GM12892 (cell line): Measurements from ENCODE around the gene PSMC5.
"Not testable (repeated sequence)": the region's sequence is repeated elsewhere in the genome, so short reads cannot be mapped to it uniquely, and the experiment has no call there.

ENCODE experiments used
- POLR2AphosphoS5 ChIP-seq: IDR thresholded peaks from 2 replicates; pipeline ENCODE4 v1.6.1; 2011; ENCODE audit warnings: low read depth, low read length, control low read depth
- TAF1 ChIP-seq: IDR thresholded peaks from 2 replicates; pipeline ENCODE4 v1.6.1; 2011; ENCODE audit warnings: low read depth, mild to moderate bottlenecking, control low read depth, low read length, borderline replicate concordance

DNA sequence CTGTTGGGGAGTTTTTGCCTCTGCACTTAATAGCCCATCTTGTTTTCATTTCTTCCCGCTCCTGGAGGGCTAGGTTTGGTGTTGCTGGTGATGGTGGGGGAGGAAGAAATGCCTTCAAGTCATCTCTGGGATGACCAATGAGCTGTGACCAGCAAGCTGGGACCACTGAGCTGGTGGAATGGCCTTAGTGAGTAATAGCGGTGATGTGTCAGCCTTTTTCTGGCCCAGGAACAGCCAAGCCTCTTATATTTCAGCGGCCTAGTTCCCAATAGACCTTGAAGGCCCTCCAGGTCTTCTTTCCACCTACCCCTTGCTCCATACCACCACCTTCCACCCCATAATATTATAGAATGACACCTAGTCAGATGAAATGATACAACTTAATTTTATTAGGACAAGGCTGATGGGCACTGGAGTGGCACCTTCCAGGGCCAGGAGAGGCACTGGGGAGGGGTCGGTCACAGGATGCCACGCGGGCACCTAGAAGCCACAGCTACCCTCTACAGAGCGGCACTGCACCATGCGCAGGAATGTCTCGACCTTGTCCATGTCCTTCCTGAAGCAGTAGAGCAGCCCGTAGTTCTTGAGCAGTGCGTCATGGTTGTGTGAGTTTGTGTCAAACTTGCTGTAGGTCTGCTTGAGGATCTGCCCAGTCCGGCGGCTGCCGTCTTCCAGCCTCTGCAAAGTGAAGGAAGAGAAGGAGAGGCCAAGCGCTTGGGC, 44.6 kb downstream of the PSMC5 start:
- not testable (repeated sequence) for TF ChIP-seq TAF1, POLR2AphosphoS5
